Skeletal muscle tissue (tissue), 5 donors: ENCODE data around the gene OTOGL. TPM values are rescaled to one million over a fixed set of nuclear protein-coding genes. Genes with fewer than 3 reads are reported as not detected.

Source experiments
- H3K27ac ChIP-seq: one replicate; pipeline ENCODE4 v1.7.0; 2013; ENCODE audit warnings: mild to moderate bottlenecking, low read depth, low read length, inconsistent platforms
- H3K27me3 ChIP-seq, 3 donors: one replicate each; pipeline ENCODE4 v1.7.0; 2013; ENCODE audit warnings: low read length in 3 of 3; ENCODE audit not compliant: control insufficient read depth in 3 of 3, insufficient read depth in 3 of 3
- H3K36me3 ChIP-seq, 3 donors: one replicate each; pipeline ENCODE4 v1.7.0; 2013; ENCODE audit warnings: low read length in 3 of 3; ENCODE audit not compliant: control insufficient read depth in 3 of 3, insufficient read depth in 3 of 3
- H3K4me1 ChIP-seq, 3 donors: one replicate each; pipeline ENCODE4 v1.7.0; 2013; ENCODE audit warnings: low read length in 3 of 3, mild to moderate bottlenecking in 3 of 3; ENCODE audit not compliant: control insufficient read depth in 3 of 3, insufficient read depth in 3 of 3
- H3K4me3 ChIP-seq, 3 donors: one replicate each; pipeline ENCODE4 v1.7.0; 2013; ENCODE audit warnings: low read length in 3 of 3
- H3K9ac ChIP-seq, 3 donors: one replicate each; pipeline ENCODE4 v1.7.0; 2013; ENCODE audit warnings: low read length in 3 of 3, mild to moderate bottlenecking in 3 of 3, moderate library complexity in 2 of 3, low read depth in 1 of 3
- H3K9me3 ChIP-seq, 3 donors: one replicate each; pipeline ENCODE4 v1.7.0; 2013; ENCODE audit warnings: low read length in 3 of 3; ENCODE audit not compliant: control insufficient read depth in 3 of 3
- small RNA-seq: library from RNA; depleted of rRNA; stranded (forward); fragments of <200 nt; gene quantifications from one replicate; pipeline ENCODE3, GENCODE V24; 2014
- total RNA-seq: library from RNA; depleted of rRNA; stranded (reverse); fragments of >200 nt; gene quantifications from one replicate; pipeline ENCODE4 v1.2.3, GENCODE V29; 2014
- donor health status: Osteomylitis.

The OTOGL gene
- total RNA-seq, 1 donor from 2014 or later = 0.52 TPM

DNA sequence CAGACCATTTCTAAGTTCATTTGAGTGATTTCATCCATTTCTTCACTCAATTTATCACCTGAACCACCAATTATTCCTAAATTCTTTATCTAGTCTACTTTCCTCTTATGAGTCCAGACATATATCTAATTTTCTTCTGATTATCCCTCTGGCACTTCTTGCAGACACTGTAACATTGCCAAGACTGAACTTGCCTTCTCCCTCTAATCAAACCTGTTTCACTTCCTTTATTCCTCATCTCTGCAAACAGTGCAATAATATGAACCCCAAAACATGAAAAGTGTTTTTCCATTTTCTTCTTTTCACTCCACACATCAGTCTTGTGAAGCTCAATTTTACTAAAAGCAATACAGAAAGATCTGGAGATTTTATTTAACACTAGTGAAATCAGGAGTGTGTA, 306.9 kb downstream of the OTOGL start:
- H3K36me3 ChIP-seq = no peaks in the 10 kb centered on the region
- H3K27ac ChIP-seq = no peak overlapping the region
- H3K4me3 ChIP-seq = no peak overlapping the region
- H3K9ac ChIP-seq = no peak overlapping the region
- no peaks in the 10 kb centered on the region for H3K9me3 ChIP-seq
- no peaks in the 10 kb centered on the region for H3K4me1 ChIP-seq
- no peaks in the 10 kb centered on the region for H3K27me3 ChIP-seq

DNA sequence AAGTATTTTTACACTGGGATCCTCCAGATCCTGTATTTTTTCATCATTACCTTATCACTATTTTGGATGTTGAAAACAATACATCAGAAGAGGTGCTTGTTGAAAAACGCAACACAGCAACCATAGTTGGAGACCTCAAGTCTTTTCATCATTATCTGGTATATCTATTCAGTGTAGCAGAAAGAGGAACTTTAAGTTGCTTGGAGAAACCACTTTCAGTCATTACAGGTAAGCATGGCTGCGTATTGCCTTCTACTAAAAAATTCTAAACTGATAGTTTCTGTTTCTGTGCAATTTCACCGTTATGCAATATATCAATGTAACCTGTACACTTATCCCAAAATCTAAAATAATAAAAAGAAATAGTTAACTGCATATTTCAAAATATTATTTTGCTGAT, 312.4 kb downstream of the OTOGL start:
- Histone ChIP-seq H3K36me3 (no peaks in the 10 kb centered on the region), H3K27ac (no peak overlapping the region), H3K9ac (no peak overlapping the region), H3K9me3 (no peaks in the 10 kb centered on the region), H3K27me3 (no peaks in the 10 kb centered on the region), H3K4me3 (no peak overlapping the region), H3K4me1 (no peaks in the 10 kb centered on the region)

DNA sequence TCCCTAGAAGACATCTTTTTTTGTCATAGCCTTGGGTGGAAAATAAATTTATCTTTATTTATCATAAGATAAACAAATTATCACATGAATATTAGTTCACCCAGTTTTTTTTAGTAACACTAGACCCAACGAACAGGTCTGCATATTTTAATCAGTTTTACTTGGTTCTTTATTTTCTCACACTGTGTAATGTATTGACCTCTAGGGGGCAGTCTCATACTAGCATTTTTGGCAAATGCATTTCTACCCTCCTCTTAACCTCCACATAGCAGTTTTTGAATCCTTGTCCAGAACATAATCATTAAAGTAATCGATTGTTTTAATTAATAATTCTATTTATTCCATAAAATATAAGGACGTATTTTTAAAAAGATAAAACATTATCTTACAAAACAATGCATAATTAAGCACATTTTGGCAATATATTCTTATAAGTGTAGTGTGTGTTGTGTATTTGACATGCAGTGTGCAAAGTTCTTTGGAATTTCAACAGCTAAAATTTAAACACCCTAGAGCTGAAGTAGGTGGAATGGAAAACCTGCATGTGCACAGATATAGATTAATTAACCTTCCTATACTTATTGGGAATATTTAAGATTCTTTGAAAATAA, 313.1 kb downstream of the OTOGL start:
- no peaks in the 10 kb centered on the region for H3K4me1 ChIP-seq
- H3K4me3 ChIP-seq = no peak overlapping the region
- no peaks in the 10 kb centered on the region for H3K36me3 ChIP-seq
- no peaks in the 10 kb centered on the region for H3K27me3 ChIP-seq
- H3K9me3 ChIP-seq = no peaks in the 10 kb centered on the region
- no peak overlapping the region for H3K9ac ChIP-seq
- H3K27ac ChIP-seq = no peak overlapping the region

DNA sequence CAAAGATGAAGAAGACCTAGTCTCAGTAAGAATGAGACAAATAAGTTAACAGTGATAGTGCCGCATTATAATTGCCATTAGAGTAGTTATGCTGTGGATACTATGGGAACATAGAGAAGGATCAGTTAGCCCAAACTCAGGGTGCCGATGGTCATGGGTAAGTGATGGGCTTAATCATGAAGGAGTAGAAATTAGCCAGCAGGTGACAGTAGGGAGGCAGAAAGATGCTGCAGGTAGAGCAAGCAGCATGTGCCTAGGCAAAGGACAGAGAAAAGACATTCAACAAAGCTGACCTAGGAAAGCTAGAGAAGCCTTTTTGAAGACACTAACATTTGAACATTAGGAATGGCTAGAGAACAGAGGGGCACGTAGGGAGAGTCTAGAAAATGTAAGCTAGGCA, 314.1 kb downstream of the OTOGL start:
- Histone ChIP-seq H3K36me3 (no peaks in the 10 kb centered on the region), H3K9me3 (no peaks in the 10 kb centered on the region), H3K27me3 (no peaks in the 10 kb centered on the region), H3K9ac (no peak overlapping the region), H3K4me3 (no peak overlapping the region), H3K27ac (no peak overlapping the region), H3K4me1 (no peaks in the 10 kb centered on the region)

DNA sequence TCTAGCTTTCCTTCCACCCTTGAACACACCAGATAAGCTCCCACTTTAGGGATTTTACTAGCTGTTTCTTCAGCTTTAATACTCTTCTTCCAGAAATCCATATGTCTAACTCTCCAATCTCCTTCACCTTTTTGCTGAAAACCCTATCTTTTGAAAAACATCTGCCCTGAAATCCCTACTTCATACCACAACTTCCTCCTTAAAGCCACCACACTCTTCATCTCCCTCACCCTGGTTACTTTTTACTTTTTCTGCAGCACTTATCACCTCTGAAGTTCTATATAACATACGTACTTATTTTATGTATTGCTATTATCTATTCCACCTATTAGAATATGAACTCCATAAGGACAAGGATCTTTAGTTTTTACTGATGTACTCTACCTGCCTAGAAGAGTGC, 316.1 kb downstream of the OTOGL start:
- Histone ChIP-seq H3K36me3 (no peaks in the 10 kb centered on the region), H3K9me3 (no peaks in the 10 kb centered on the region), H3K4me1 (peaks cover 5 to 8% (median 7%) of the 10 kb centered on the region in 3 donors), H3K4me3 (no peak overlapping the region), H3K9ac (no peak overlapping the region), H3K27me3 (no peaks in the 10 kb centered on the region), H3K27ac (no peak overlapping the region)

DNA sequence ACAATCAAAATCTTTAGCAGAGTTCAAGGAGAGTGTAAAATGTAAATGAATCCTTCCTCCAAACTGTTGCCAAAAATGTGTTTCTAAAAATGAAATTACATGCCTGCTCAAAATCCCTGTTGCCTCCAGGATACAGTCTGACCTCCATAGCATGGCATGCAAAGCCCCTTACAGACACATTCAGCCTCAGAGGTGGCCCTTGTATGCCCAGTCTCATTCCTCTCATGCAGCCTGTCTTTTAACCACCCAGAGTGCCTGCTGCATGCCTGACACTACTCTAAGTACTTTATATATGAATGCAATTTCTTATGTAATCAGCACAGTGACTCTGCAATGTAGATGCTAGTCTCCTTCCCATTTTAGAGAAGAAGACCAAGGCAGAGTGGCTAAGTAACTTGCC, 320.3 kb downstream of the OTOGL start:
- H3K4me3 ChIP-seq = no peak overlapping the region
- H3K9me3 ChIP-seq = no peaks in the 10 kb centered on the region
- H3K27ac ChIP-seq = no peak overlapping the region
- H3K9ac ChIP-seq = no peak overlapping the region
- H3K27me3 ChIP-seq = no peaks in the 10 kb centered on the region
- no peaks in the 10 kb centered on the region for H3K36me3 ChIP-seq
- peaks cover 5 to 8% (median 7%) of the 10 kb centered on the region in 3 donors for H3K4me1 ChIP-seq

DNA sequence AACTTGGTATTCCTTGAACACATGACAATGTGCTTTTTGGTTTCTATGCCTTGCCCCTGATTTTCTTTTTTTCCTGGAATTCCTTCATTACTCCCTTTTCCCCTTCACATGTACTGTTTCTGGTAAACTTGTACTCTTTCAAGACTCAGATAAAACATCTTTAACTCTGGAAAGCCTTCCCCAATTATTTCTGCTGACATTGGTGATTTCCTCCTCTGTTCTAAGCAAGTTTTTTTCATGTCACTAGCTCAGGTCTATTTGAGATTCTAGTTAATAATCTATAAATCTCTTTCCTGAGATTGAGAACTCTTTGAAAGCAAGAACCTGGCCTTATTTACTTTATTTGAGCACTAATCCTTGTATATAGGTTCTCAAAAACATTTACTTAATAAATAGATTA, 320.7 kb downstream of the OTOGL start:
- Histone ChIP-seq H3K9me3 (no peaks in the 10 kb centered on the region), H3K4me3 (no peak overlapping the region), H3K4me1 (peaks cover 5 to 8% (median 7%) of the 10 kb centered on the region in 3 donors), H3K36me3 (no peaks in the 10 kb centered on the region), H3K27me3 (no peaks in the 10 kb centered on the region), H3K9ac (no peak overlapping the region), H3K27ac (no peak overlapping the region)

DNA sequence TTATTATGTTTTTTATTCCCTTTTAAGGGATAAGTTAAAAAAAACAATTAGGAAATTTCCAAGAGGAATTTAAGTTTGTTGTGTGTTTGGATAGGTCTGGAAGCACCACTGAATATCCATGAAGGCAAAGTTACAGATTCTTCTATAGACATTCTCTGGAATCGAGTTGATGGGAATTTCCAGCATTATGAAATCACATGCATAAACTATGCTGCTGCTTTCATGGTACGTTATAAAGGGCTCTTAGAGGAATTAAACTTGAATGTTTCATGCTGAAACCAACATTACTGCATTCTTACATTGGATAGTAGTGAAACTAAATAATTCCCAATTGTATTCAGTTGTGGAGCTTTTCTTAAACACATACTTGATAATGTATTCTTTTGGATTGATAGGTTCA, 323.2 kb downstream of the OTOGL start:
- H3K4me3 ChIP-seq = no peak overlapping the region
- H3K27ac ChIP-seq = no peak overlapping the region
- no peaks in the 10 kb centered on the region for H3K9me3 ChIP-seq
- no peaks in the 10 kb centered on the region for H3K27me3 ChIP-seq
- H3K4me1 ChIP-seq = peaks cover 5 to 8% (median 7%) of the 10 kb centered on the region in 3 donors
- H3K36me3 ChIP-seq = no peaks in the 10 kb centered on the region
- H3K9ac ChIP-seq = no peak overlapping the region

Small RNAs within 50 kb of the gene (small RNA-seq; reads per million reads assigned to genes)
- gene RN7SKP261 = not detected
- gene RNU7-106P = not detected

Other genes with a start within 250 kb of the OTOGL start
- 91.3 TPM for gene PPP1R12A, start 164.4 kb upstream of the OTOGL start, total RNA-seq